HEK293 (cell line): Measurements from ENCODE around the gene OR13D1.

ENCODE experiments used
- ZFP41 ChIP-seq: fragments of 450-650 bp; formaldehyde crosslinking; IDR thresholded peaks from 2 replicates; pipeline ENCODE4 v1.5.1; 2016; ENCODE audit warnings: missing biosample characterization, missing genetic modification characterization, borderline replicate concordance
- ZNF24 ChIP-seq: fragments of 450-650 bp; formaldehyde crosslinking; IDR thresholded peaks from 2 replicates; pipeline ENCODE4 v1.5.1; 2016; ENCODE audit warnings: missing biosample characterization, missing genetic modification characterization
- TF ChIP-seq, protein P1 (sequence below): fragments of 450-650 bp; formaldehyde crosslinking; IDR thresholded peaks from 2 replicates; pipeline ENCODE4 v1.5.1; 2016; ENCODE audit warnings: missing biosample characterization, missing genetic modification characterization

GRCh38 chr9:104675611-104676010 lies 18.7 kb upstream of the OR13D1 start:
- TF ChIP-seq ZFP41 (tag by site-specific recombination) (no peak), ZNF24 (tag by site-specific recombination) (no peak)
- TF ChIP-seq, protein P1, sequence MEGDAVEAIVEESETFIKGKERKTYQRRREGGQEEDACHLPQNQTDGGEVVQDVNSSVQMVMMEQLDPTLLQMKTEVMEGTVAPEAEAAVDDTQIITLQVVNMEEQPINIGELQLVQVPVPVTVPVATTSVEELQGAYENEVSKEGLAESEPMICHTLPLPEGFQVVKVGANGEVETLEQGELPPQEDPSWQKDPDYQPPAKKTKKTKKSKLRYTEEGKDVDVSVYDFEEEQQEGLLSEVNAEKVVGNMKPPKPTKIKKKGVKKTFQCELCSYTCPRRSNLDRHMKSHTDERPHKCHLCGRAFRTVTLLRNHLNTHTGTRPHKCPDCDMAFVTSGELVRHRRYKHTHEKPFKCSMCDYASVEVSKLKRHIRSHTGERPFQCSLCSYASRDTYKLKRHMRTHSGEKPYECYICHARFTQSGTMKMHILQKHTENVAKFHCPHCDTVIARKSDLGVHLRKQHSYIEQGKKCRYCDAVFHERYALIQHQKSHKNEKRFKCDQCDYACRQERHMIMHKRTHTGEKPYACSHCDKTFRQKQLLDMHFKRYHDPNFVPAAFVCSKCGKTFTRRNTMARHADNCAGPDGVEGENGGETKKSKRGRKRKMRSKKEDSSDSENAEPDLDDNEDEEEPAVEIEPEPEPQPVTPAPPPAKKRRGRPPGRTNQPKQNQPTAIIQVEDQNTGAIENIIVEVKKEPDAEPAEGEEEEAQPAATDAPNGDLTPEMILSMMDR (tag by site-specific recombination): no peak
